ENCODE data around the gene WFDC10B.
"Not testable (repeated sequence)": the region's sequence is repeated elsewhere in the genome, so short reads cannot be mapped to it uniquely, and the experiment has no call there.

The WFDC10B gene

GRCh38 chr20:45704969-45705637, at the start of gene WFDC10B:
Gene WFDC10B, minus strand, starts transcription at chr20:45705019. Its CDS starts 19,027 bp downstream, at chr20:45685992.
- no peak for FAIRE-seq

GRCh38 chr20:45752746-45753145, 47.9 kb upstream of the WFDC10B start:
- FAIRE-seq, result no peak

GRCh38 chr20:45751721-45752120, 46.9 kb upstream of the WFDC10B start:
- no peak for FAIRE-seq

GRCh38 chr20:45745015-45745414, 40.2 kb upstream of the WFDC10B start:
- FAIRE-seq, result no peak

- FAIRE-seq, result no peak
Observed at GRCh38 chr20:45742596-45742995, 37.8 kb upstream of the WFDC10B start.

DNA sequence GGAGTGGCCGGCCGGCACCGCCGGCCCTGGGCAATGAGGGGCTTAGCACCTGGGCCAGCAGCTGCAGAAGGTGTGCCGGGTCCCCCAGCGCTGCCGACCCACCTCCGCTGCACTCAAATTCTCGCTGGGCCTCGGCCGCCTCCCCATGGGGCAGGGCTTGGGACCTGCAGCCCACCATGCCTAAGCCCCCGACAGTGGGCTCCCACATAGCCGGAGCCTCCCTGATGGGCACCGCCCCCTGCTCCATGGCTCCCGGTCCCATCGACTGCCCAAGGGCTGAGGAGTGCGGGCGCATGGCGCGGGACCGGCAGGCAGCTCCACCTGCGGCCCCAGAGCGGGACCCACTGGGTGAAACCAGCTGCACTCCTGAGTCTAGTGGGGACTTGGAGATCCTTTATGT, 31.2 kb upstream of the WFDC10B start:
- no peak for FAIRE-seq

GRCh38 chr20:45735552-45735951, 30.7 kb upstream of the WFDC10B start:
- FAIRE-seq, result no peak

DNA sequence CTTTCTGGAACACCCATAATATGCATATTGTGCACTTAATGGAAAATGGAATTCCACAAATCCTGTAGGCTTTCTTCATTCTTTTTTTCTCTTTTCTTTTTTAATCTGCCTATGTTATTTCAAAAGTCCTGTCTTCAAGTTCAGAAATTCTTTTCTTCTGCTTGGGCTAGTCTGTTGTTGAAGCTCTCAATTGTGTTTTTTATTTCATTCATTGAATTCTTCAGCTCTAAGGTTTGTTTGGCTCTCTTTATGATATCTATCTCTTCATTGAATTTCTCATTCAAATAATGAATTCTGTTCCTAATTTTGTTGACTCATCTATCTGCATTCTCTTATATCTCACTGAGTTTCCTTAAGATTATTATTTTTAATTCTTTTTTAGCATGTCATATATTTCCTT, 27.4 kb upstream of the WFDC10B start:
- FAIRE-seq, result no peak

DNA sequence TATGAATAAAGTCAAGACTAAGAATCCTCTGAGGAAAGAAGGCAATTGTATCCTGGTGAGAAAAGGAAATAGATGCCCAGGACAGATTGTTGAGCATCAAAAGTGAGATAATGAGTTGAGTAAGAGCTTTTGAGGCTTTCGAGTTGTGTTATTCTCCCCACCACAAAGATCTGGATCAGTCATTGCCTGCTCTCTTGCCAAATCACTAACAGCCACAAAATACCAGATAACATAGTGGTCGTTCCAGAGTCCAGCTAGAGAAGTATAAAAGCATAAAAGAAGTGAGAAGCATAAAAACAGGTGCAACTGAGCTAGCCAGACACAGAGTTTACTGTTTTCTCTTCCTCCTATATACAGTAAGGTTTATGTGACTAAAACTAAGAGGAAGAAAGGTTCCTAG, 22.2 kb upstream of the WFDC10B start:
- FAIRE-seq, result no peak

DNA sequence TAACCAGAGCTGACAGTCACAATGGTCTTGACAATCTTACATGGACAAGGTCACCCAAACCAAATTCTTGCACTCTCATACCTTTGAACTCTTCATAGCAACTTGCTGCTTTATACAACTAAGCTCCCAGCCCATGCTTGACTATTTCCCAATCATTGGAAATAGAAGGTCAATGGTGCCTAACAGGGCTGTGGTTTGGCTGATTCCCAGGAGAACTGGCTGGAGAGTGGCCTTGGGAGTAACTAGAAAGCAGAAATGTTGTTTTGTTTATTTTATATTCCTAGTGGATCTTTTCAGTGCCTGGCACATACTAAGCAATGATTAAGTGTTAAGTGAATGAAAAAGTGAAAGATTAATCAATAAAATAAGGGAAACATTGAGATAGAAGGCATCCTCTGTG, 20.3 kb upstream of the WFDC10B start:
- no peak for FAIRE-seq

DNA sequence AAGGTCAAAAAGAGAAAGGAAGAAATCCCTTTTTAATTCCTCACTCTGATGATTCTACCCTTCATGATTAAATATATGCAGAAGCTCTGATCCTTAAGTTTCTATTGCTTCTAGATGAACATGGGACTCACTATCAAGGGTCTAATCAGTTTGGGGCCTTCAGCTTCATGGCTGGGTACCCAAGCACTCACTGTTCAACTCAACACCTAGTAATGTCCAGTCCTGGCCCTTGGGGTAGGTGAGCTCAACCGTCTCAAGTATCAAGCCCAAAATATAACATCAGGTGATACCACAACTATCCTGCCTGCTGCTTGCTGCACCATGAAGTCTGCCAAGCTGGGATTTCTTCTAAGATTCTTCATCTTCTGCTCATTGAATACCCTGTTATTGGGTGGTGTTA, 17.2 kb upstream of the WFDC10B start, which contains the start of gene SPINT4:
SPINT4 (plus strand) TSS at position 301 of the 400 bp plus-strand sequence; CDS start at position 322, 21 bp downstream.
- no peak for FAIRE-seq

DNA sequence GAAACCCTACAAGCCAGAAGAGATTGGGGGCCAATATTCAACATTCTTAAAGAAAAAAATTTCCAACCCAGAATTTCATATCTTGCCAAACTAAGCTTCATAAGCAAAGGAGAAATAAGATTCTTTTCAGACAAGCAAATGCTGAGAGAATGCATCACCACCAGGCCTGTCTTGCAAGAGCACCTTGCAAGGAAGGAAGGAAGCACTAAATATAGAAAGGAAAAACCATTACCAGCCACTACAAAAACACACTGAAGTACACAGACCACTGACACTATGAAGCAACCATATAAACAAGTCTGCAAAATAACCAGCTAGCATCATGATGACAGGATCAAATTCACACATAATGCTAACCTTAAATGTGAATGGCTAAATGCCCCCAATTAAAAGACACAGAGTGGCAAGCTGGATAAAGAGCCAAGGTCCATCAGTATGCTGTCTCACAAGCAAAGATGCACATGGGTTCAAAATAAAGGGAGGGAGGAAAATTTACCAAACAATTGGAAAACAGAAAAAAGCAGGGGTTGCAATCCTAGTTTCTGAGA, 11.4 kb upstream of the WFDC10B start:
- FAIRE-seq, result not testable (repeated sequence)

DNA sequence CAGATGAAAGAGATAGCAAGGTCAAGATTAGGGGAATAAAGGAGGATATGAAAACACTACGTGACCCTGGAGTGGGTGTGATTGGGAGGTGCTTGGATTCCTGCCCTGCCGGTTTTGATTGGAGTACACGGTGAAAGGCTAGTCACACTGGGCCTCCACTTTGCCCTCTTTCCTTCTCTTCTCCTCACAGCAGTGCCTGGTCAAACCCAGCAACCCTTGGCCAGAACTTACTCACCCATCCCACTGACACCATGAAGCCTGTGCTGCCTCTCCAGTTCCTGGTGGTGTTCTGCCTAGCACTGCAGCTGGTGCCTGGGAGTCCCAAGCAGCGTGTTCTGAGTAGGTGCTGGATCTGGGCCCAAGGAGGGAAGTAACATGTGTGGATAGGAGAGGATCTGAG, 2.9 kb downstream of the WFDC10B start, which contains the start of gene WFDC13:
WFDC13 (plus strand) TSS at position 166 of the 400 bp plus-strand sequence; CDS start at position 252, 86 bp downstream.
- no peak for FAIRE-seq

DNA sequence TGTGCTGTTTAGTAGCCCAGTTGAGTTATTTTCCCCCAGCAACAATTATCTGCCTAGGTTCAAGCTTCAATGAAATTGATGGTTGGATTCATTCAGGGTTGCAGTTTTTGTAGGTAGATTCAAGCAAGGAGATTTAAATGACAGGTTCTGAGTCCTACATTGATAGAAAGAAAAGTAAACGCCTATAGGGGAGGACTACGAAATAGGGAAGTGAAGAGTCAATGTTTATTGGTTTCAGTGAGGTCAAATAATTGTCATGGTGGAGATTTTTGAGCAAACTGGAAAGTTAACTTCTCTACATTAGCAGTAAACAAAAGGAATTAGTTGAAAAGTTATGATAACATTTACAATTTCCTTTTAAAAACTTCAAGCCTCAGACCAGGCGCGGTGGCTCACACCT, 3.7 kb downstream of the WFDC10B start:
- no peak for FAIRE-seq

- no peak for FAIRE-seq
Observed at GRCh38 chr20:45695496-45695895, 9.3 kb downstream of the WFDC10B start.

GRCh38 chr20:45693346-45693745, 11.5 kb downstream of the WFDC10B start:
- not testable (repeated sequence) for FAIRE-seq

- no peak for FAIRE-seq
Observed at GRCh38 chr20:45685896-45686295, 18.9 kb downstream of the WFDC10B start.

GRCh38 chr20:45679650-45680049, 25.2 kb downstream of the WFDC10B start:
- no peak for FAIRE-seq

DNA sequence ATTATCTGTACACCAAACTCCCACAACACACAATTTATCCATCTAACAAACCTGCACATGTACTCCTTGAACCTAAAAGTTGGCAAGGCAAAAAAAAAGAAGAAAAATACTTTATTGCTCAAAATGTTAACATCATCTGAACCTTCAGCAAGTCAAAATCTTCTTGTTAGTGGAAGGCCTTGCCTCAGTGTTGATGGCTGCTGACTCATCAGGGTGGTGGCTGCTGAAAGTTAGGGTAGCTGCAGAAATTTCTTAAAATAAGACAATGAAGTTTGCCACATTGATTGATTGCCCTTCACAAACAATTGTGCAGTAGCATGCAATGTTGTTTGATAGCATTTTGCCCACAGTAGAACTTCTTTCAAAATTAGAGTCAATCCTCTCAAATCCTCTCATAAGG, 32.1 kb downstream of the WFDC10B start:
- FAIRE-seq, result no peak

GRCh38 chr20:45670139-45670538, 34.7 kb downstream of the WFDC10B start, which contains the start of gene WFDC11:
Gene WFDC11, minus strand, starts transcription at chr20:45670239. Its CDS starts 19,639 bp downstream, at chr20:45650600.
- FAIRE-seq, result no peak

- FAIRE-seq, result not testable (repeated sequence)
Observed at GRCh38 chr20:45657038-45657437, 47.8 kb downstream of the WFDC10B start.

- FAIRE-seq, result not testable (repeated sequence)
Observed at GRCh38 chr20:45651726-45652125, 53.1 kb downstream of the WFDC10B start.

- FAIRE-seq, result no peak
Observed at GRCh38 chr20:45649312-45649863, 55.4 kb downstream of the WFDC10B start.

DNA sequence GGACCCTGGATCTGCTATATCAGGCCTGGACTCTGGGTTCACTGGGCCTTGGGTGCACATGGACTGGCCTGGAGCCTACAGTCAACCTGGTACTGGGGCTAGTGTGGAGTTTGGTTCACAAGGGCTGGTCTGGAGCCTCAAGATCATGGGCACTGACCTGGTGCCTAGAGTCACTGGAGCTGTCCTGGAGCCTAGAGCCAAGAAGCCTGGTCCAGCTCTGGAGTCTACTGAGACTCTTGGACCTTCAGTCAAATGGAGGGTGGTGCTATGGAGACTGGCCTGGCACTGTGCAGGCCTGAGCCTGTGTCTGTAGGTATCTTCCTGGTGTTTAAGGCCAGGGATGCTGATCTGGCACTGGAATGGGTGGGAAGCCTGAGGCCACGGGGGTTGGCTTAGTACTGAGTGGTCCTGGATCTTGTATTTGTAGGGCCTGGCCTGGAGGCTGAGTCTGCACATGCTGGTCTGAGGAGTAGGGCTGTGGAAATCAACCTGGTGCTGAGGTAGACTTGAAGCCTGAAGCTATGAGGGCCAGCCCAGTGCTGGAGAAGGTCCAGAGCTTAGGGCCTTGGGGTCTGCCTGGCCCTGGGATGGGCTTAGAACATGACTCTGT, 57.3 kb downstream of the WFDC10B start:
- FAIRE-seq, result no peak

Data from G401.6 (cell line).